Measurements from ENCODE around the gene PLEKHO1.
"Not testable (repeated sequence)": the region's sequence is repeated elsewhere in the genome, so short reads cannot be mapped to it uniquely, and the experiment has no call there.

Gene PLEKHO1

GRCh38 chr1:150176593-150176992, 26.9 kb downstream of the PLEKHO1 start:
- no peak for DNase-seq
- TF ChIP-seq GATA1 (IDR thresholded peaks at IDR 0.05; ENCODE audit: low read depth, low read length) = no peak
- TF ChIP-seq POLR2A (IDR thresholded peaks at IDR 0.05; ENCODE audit: low read length) = no peak

DNA sequence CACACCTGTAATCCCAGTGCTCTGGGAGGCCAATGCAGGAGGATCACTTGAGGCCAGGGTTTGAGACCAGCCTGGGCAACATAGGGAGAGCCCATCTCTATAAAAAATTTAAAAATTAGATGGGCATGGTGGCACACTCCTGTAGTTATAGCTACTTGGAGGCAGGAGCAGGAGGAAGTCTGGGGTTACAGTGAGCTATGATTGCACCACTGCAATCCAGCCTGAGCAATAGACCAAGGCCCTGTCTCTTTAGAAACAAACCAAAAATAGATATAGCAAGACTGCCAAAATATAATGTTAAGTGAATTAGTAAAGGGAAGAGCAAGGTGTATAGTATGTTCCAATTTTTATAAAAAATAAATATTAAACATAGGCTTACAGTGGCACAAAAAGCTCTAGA, 28.8 kb downstream of the PLEKHO1 start:
- TF ChIP-seq GATA1 (IDR thresholded peaks at IDR 0.05; ENCODE audit: low read depth, low read length) (no peak), POLR2A (IDR thresholded peaks at IDR 0.05; ENCODE audit: low read length) (no peak)
- DNase-seq = no peak

GRCh38 chr1:150179867-150180266, 30.2 kb downstream of the PLEKHO1 start:
- DNase-seq = no peak
- TF ChIP-seq POLR2A (IDR thresholded peaks at IDR 0.05; ENCODE audit: low read length) (no peak), GATA1 (IDR thresholded peaks at IDR 0.05; ENCODE audit: low read depth, low read length) (no peak)

GRCh38 chr1:150180474-150180873, 30.8 kb downstream of the PLEKHO1 start:
- DNase-seq = no peak
- TF ChIP-seq POLR2A (IDR thresholded peaks at IDR 0.05; ENCODE audit: low read length) (no peak), GATA1 (IDR thresholded peaks at IDR 0.05; ENCODE audit: low read depth, low read length) (no peak)

DNA sequence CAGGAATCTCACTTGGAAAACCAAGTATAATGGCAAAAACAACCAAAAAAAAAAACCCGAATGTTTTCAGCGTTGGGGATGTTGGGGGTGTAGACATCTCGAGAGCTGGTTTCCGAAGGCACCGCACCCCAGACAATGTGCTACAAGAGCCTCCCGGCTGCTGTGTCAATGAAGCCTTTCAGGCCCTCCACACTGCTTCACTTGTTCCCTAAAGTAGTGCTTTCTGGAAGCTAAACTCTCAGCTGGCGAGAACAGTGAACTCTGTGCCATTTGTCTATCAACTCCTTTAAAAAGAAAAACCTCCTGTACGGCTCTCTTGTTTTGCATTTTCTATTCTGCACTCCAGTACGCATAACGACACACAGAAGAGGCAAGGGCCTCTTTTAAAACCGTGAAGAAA, 32.5 kb downstream of the PLEKHO1 start:
- no peak for DNase-seq
- TF ChIP-seq GATA1 (IDR thresholded peaks at IDR 0.05; ENCODE audit: low read depth, low read length) = no peak
- no peak for TF ChIP-seq POLR2A (IDR thresholded peaks at IDR 0.05; ENCODE audit: low read length)

GRCh38 chr1:150183061-150183460, 33.3 kb downstream of the PLEKHO1 start:
- no peak for TF ChIP-seq GATA1 (IDR thresholded peaks at IDR 0.05; ENCODE audit: low read depth, low read length)
- no peak for DNase-seq

DNA sequence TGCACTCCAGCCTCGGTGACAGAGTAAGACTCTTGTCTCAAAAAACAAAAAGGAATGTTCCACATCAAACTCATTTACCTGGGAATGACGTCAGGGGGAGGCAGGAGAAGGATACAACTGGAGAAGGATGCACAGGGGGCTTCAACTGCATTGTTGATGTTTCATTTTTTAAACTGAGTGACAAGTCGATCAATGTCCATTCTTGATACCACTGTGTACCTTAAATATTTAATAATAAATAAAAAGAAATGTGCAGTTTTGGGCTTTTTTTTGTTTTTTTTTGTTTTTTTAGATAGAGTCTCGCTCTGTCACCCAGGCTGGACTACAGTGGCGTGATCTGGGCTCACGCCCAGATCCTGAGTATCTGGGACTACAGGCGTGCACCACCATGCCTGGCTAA, 35.8 kb downstream of the PLEKHO1 start:
- DNase-seq = no peak
- TF ChIP-seq POLR2A (IDR thresholded peaks at IDR 0.05; ENCODE audit: low read length) (no peak), GATA1 (IDR thresholded peaks at IDR 0.05; ENCODE audit: low read depth, low read length) (no peak)

- not testable (repeated sequence) for DNase-seq
These were observed 36.7 kb downstream of the PLEKHO1 start for GRCh38 chr1:150186438-150186788.

GRCh38 chr1:150186789-150187559, 37.3 kb downstream of the PLEKHO1 start:
- peak; percentile 69 to 77 for DNase-seq
- no peak for TF ChIP-seq GATA1 (IDR thresholded peaks at IDR 0.05; ENCODE audit: low read depth, low read length)
- no peak for TF ChIP-seq POLR2A (IDR thresholded peaks at IDR 0.05; ENCODE audit: low read length)

DNA sequence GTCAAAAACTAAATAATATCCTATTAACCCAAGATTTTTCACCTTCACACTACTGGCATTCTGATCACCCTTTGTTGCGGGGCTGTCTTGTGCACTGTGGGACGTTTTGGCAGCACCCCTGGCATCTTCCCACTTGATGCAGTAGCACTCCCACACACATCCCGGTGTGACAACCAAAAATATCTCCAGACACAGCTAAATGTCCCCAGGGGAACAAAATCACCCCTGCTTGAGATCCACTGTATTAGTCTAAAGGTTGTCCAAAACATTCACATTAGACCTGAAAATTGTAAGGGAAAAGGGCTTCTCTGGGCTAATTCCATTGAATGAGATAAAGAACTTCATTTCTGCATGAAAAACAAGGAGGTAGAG, 37.8 kb downstream of the PLEKHO1 start:
- no peak for DNase-seq
- TF ChIP-seq GATA1 (IDR thresholded peaks at IDR 0.05; ENCODE audit: low read depth, low read length) = no peak
- no peak for TF ChIP-seq POLR2A (IDR thresholded peaks at IDR 0.05; ENCODE audit: low read length)

DNA sequence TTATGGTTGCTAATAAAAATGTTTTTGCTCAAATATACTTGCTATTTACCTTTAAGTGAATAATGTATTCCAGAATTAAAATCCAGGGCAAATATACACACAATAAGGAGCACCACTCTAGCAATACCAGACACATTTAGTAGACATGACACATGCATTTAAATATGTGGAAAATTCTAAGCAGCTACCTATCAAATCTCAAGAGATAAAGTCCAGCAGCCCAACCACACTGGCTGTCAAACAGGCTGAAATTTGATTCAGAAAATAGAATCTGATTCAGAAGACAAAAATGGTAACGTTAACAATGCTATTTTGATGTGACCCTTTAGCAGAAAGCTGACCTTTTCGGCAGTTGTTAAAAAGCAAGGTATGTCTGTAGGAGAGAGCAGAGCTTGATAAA, 42.3 kb downstream of the PLEKHO1 start:
- DNase-seq = no peak

GRCh38 chr1:150194381-150195031, 44.8 kb downstream of the PLEKHO1 start:
- TF ChIP-seq GATA1 (IDR thresholded peaks at IDR 0.05; ENCODE audit: low read depth, low read length) (no peak), POLR2A (IDR thresholded peaks at IDR 0.05; ENCODE audit: low read length) (no peak)
- DNase-seq = no peak

More for the DNA sequence above, 42.3 kb downstream of the PLEKHO1 start:
- no peak for TF ChIP-seq POLR2A (IDR thresholded peaks at IDR 0.05; ENCODE audit: low read length)
- no peak for TF ChIP-seq GATA1 (IDR thresholded peaks at IDR 0.05; ENCODE audit: low read depth, low read length)

DNA sequence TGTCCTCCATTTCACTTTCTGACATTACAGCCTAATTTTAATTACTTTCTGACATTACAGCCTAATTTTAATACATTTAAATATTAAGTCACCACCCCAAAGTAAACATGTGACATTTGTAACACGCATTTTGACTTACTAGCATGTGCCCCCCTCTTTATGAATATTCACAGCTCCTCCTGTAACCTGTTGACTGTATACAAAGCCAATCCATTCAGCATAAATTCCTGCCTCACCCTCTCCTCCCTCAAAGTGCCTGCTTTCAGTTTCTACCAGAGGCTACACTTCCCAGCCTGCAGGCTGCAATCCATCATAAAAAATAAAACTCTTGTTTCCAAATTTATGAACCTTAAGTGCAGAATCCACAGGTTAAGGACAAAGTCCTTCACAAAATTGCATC, 46.7 kb downstream of the PLEKHO1 start:
- TF ChIP-seq GATA1 (IDR thresholded peaks at IDR 0.05; ENCODE audit: low read depth, low read length) = no peak
- no peak for TF ChIP-seq POLR2A (IDR thresholded peaks at IDR 0.05; ENCODE audit: low read length)
- no peak for DNase-seq

- TF ChIP-seq GATA1 (IDR thresholded peaks at IDR 0.05; ENCODE audit: low read depth, low read length) = no peak
- TF ChIP-seq POLR2A (IDR thresholded peaks at IDR 0.05; ENCODE audit: low read length) = no peak
These were observed 57.7 kb downstream of the PLEKHO1 start for GRCh38 chr1:150207281-150207971.

DNA sequence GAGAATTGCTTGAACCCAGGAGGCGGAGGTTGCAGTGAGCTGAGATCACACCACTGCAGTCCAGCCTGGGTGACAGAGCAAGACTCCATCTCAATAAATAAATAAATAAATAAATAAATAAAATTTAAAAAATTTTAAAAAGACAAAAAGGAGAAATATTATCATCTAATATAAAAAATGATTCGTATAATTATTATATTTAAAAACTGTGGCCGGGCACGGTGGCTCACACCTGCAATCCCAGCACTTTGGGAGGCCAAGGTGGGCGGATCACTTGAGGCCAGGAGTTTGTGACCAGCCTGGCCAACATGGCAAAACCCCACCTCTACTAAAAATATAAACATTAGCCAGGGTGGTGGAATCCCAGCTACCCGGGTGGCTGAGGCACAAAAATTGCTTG, 58.7 kb downstream of the PLEKHO1 start:
- DNase-seq = not testable (repeated sequence)

More at GRCh38 chr1:150207281-150207971, 57.7 kb downstream of the PLEKHO1 start:
- no peak for DNase-seq
